HG03064 (cell line): ENCODE measurements around the gene CDC42EP3.

Experiments
- ATAC-seq: cut with Tn5 transposase; IDR thresholded peaks from one replicate; pipeline ENCODE4 v1.9.1; 2021; ENCODE audit warnings: low read depth; ENCODE audit not compliant: unreplicated experiment

The CDC42EP3 gene

DNA sequence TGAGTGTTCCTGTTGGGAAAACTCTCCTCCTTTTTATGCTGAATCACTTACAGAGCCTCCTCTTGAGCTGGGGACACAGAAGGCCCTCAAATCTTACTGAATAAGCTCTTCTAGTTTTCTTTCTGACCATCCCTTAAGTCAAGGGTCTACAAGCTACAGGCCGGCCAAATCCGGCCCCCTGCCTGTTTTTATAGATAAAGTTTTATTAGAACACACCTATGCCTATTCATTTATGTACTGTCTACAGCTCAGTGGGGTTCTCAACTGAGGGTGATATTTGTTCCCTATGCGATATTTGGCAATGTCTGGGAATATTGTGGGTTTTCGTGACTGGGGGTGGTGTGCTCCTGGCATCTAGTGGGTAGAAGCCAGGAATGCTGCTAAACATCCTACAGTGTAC lies 14.0 kb downstream of the CDC42EP3 start:
- ATAC-seq: no peak

DNA sequence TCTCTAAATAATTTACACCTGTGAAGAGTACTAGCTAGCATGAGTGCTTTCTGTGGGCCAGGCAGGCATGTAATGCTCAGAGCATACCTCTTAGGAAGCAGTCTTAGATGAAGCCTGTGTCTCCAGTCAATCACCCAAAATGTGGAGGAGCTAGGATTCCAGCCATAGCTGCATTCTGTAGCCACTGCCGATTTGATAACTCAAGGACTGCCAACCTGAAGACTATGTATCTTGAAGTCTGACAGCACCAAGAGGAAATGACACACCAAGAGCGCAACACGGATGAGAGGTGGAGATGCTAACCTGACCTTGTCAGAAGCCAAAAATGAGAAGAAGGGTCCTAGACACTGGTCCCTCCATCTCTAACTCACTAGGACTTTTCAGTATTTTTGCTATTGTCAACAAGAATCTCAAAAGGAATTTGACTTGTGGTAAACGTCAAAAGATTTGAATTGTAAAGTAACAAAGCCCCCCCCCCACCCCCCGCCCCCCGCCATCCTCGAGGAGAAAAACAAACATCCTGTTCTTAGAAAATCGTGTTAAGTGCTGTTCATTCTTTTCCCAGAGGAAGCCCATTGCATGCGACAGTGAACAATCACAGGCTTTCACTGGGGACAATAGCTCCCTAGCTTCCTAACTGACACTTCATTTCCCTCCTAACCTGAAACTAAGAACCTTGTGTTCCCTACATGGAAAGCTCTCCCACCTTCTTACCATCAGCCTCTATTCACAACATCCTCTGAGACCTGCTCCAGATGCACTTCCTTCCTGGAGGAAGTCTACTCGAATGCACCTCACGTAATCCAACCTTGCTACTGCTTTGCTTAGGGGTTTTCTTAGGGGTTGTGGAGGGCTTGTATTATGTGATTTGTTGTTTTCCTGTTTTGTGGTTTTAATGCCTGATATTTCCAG lies 14.7 kb downstream of the CDC42EP3 start:
- no peak for ATAC-seq

DNA sequence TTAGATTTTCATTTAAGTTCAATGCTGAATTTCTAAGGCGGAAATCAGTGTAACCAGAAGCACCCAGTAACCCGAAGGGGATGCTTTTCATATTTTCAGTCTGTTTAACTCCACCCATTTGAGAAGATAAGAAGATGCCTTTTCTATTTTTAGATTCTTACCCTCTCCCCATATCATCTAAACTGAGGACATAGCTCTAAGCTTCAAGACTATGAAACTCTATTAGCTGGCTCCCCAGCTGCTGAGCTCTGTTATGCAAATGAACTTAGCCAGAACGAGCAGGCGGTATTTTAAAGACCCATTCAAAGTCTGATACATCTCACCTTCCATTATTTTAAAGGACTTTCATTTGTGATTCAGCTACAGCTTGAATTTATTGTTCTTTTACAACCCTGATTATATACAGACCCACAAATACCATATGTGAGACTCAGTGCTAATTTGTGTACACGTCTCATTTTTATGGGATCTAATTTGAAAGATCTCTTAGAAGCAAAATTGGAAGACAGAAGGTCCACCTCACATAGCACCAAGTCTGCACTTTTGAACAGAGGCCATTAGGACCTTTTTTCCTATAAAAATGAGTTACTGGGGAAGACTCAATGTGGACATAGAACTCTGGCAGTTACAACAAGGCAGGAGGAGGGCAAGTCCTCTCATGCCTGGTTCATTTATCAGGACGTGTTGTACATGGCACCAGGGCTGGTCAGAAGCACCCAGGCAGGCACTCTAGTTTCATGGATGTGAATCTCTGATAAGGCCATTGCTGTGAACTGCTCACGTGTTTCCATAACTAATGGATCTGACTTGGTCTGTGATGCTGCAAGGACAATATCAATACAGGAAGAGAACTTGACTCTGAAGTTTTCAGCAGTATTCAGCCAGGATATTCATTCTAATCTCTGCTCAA lies 16.3 kb downstream of the CDC42EP3 start:
- peak; percentile 75 for ATAC-seq

DNA sequence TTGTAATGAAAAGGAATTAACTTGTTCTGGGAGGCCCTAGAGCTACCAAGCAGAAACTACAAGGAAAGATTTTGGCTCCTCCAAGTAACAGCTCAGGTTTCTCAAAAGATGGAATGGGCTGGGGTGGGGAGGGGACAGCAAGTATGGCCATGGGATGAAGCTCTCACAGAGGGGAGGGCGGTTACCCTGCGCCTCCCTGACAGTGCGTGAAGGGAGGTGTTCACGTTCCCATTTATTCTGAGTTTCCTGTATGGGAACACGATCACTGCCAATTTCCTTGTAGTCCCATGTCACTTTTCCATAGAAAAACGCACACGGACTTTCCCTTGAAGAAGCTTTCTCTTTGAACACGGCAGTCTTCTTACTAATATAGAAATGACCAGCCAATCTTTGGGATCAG lies 17.0 kb downstream of the CDC42EP3 start:
- ATAC-seq: peak; percentile 1

DNA sequence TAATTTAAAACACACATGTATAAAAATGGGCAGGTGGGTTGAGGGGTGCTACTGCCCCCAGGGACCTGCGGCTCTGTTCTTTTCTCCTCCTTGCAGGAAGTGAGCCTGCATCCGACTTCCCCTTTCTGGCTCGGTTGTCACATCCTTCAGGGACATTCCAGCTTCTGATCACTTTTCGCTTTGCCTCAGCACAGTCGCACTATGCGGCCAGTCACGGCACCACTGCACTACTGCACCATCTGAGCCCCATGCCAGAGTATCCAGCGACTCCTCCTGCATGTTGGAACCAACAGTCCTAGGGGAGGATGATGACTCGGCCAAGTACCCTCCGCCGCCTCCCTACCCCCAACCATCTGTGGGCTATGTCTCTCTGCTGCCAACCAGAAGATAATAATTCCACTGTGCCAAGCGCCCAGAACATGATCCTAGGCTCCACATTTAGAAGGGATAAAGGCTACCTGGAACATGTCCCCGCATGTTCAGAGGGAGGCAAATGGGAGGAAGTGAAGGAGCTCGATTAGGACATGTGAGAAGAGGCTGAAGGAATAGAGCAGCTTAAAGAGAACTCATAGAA lies 17.6 kb downstream of the CDC42EP3 start:
- ATAC-seq: no peak

DNA sequence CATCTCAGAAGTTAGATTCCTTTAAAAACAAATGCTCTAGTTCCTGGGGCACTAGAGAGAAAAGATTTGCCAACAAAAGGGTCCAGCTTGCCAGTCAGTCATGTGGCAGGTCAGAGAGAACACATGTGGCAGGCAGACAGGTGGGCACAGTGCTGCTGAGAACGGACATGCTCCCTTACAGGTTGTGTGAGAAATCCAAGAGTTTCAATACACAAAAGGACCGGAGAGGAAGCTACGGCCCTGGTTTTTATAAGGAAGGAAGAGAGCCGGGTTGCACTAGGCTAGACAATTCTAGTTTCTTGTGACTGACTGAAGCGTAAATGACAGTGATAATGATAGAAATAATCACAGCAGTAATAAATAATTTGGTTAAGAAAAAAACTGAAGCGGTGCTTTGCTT lies 18.3 kb downstream of the CDC42EP3 start:
- ATAC-seq: no peak

DNA sequence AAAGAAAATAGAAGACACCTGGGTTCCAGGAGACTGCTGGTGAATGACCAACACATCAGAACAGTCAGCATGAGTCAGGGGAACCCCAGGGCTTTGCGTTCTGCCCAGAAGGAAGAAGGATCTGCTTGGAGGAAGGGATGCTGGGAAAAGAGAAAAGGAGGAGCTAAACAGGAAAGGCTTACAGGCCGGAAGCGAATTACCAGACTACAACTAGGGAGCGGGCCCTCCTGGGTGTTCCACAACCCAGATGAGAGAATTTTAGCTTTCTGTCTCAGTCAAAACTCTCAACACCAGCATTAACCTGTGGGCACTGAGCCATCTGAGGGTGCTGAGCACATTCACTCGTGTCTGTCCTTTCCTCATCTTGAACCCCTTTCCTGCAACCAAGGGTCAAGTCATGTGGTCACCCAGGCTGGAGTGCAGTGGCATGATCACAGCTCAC lies 19.2 kb downstream of the CDC42EP3 start:
- ATAC-seq: no peak

DNA sequence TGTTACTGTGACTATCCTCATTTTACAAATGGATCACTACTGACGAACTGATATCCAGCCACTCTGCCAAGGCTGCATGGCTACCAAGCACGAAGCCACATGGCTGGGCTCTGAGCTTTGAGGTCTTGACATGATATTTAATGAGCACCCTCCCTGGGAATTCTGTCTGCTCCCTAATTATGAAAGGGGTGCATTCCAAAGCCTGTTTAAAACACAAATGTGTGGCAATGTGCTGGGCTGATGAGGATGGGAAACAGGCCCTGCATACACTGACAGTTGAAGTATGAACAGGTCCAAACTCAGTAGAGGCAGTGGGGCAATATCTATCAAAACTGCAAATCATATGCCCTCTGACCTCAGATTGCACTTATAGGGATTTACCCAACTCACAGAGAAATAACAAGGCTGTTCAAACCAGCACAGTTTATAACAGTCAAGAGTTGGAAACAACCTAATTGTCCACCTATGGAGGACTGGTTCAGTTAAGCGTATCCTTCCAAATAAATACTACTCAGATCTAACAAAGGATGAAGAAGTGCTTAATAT lies 20.8 kb downstream of the CDC42EP3 start:
- no peak for ATAC-seq

DNA sequence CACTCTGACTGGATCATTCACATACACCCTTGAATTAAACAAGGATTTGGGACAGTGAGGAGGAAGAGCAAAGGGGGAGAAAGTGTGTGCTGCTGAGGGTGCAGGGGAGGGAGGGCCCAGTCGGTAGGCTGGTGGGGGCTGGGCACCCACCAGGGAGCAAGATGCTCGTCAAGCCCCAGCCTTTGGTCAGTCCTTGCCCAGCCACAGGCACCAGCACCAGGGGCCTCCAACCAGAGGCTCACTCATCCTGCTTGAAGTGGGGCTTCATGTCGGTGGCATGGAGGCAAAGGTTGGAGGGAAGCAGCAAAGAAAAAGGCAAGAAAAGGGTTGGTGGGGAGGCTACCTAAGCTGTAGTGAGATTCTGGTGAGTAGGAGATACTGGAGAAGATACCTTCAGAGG lies 21.9 kb downstream of the CDC42EP3 start:
- no peak for ATAC-seq

DNA sequence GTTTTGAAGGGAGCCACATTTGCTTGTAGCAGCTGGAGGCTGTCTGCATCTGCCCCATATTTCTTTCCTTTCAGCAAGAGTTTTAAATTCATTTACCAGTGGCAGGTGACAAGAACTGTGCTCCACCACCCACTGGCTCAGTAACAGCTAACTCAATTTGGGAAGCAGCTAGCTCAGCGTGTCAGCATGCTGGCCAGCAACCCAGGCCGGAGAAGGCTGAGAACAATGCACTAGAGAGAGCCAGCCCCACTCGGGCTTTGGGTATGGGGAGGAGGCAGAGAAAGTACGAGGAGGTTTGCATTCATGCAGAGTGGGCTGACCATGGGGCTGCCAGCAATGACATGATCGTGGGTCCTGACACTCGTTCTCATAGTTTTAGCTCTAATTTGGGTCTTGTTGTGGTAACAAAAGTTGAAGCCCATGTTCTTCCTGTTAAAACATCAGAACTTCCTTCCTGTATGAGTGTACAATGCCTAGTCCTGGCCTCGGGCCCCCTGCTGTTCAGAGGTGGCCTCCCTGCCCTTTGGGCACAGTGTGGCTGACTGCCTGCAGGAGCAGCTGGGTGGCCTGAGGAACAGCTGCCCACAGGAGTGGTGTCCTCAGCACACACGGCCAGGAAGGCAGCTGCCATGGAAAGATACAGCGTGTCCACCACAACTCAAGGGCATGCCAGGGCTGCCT lies 23.0 kb downstream of the CDC42EP3 start:
- no peak for ATAC-seq

DNA sequence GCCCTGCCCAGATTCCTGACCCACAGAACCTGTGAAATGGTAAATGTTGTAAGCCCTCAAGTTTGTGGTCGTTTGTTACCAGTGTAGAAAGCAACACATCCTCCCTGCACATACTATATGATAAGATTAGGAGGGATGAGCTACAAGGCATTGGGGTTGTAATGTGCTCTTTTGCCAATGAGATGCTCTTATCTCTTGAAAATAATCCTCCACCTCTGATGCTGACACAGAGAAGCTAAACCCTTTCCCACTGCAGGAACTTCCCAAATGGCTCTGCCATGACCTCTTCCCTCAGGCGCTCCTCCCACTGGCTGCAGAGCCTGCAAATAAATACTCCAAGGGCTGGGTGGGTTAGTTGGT lies 23.5 kb downstream of the CDC42EP3 start:
- no peak for ATAC-seq

DNA sequence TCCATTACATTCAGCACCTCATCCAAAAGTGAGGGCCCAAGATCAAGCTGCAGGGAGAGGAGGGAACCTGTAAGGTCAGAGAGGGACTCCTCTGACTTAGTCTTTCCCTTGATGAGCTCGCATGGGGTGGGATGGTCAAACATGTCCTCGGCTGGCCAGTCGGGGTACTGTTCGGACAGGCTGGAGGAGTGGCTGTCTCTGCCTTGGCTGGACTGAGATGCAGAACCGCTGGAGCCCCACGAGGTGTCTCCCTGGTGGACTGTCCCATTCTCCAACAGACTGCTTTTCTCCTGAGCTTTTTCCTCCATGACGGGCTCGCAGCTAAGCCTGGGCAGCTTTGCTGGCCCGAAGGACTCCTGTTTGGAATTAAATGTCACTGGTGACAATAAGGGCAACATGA lies 25.6 kb downstream of the CDC42EP3 start:
- ATAC-seq: no peak

DNA sequence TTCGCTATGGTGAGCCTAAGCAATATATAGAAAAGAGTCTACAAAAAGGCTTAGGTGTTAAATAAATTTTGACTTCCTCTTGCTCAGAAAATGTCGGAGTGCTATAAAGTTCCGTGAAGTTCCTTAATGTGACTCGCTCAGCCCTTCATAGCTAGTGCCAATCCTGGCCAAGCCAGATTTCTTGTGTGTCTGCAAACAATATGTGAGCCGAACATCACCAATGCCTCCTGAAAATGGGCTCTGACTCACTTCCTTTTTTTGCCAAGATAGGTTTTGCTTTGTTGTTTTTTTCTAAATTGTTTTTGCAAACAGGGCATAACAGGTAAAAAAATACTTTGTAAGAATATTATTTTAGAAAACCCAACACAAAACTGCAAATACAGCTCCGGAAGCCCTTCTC lies 26.1 kb downstream of the CDC42EP3 start:
- no peak for ATAC-seq

DNA sequence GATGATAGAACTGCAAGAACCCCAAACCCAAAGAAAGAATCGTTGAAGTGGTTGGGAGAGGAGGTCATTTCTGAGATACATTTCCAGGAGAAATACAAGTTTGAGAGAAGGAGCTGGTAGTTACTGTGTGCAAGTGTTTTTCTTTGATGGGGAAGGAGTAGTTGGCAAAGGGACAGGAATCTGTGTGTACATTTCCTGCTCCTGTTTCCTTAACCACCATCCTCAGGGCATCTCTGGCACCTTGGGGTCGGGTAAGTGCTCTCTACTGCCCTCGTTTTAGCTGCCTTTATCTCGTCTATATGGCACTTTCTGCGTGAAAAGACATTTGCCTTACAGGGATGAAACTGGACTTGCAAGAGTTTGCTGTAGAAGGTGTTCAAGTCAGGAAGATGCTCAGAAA lies 27.3 kb downstream of the CDC42EP3 start:
- no peak for ATAC-seq

DNA sequence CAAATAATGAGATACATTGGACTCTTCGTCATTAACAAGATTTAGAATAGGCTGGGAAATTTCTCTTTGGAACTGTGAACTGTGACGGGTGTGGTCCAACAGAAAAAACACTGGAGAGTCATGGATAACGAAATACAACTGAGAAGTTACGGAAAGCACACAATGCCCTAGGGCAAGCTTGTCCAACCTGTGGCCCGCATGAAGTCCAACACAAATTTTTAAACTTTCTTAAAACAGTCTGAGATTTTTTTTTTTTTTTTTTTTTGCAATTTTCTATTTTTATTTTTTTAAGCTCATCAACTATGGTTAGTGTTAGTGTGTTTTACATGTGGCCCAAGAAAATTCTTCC lies 27.7 kb downstream of the CDC42EP3 start:
- ATAC-seq: no peak

DNA sequence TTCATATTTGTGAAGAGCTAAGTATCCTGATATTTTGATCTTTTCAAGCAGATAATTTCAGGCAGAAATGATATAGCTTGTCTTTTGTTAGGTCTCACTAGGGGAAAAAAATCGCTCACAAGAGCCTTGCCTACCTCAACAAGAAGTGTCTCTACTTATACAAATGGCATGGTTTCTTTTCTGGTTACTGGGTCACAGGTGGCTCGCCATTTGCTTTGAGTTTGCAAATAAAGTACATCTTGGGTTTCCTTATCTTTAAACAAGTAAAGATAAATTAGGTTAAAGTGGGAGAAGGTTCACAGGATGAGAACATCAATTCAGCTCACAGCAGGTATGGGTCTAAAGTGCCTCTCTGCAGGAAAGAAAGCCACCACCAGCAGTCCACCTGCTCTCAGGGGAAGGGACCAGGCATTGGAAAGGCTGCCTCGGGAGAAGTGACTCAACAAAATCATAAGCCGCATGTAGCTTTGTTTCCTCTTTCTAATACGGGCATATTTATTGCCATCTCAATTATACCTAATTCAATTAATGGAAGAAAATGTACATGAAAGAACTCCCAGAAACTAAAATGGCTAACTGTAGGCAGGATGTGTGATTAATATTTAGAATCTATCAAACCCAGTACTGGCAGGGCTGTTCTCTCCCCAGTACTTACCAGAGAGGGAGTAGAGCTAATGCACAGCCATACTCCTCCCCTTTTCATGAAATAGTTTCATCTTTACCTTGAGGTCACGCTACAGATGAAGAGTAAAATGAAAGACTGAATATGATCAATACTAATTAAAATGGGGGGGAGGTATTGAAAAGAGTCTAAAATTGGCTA lies 28.3 kb downstream of the CDC42EP3 start:
- no peak for ATAC-seq

DNA sequence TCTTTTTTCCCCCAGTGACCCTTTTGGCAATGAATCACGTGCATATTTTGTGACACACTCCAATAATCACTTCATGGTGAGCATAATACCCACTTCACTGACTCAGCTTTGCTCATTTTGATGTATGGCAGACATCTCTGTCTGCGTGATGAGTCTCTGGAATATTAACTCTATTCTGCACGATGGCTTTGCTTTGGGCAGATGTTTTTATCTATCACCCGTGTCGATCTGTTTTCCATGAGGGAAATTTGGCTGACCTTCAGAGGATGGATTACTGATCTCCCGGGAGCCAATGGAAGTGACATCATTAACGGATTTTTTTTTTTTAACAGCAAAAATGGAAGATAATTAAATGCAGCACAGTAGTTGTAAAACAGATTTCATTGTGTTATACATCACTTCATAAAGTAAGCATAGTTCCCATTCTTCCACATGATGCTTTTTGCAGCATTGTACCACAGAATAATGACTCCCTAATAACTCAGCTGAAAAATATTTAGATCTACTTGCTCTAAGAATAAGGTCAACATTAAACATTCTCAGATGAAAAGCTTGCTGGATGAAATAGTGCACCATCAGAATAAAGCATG lies 29.8 kb downstream of the CDC42EP3 start:
- no peak for ATAC-seq

DNA sequence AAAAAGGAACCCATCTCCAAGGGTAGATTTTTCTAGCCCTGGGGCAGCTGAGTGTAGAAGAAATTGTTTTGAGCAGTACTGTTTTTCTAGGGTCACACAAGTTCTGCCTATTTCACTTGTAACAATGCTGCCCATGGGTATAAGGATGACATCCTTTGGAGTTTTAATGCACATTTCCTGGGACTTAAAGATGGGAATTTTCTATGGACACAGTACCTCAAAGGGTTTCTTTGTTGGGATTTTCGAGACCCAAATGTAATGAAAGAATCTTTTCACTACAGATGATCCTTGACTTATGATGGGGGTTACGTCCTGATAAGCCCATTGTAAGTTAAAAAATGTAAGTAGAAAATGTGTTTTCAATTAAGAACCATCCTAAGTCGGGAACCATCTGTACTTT lies 31.8 kb downstream of the CDC42EP3 start:
- ATAC-seq: no peak

DNA sequence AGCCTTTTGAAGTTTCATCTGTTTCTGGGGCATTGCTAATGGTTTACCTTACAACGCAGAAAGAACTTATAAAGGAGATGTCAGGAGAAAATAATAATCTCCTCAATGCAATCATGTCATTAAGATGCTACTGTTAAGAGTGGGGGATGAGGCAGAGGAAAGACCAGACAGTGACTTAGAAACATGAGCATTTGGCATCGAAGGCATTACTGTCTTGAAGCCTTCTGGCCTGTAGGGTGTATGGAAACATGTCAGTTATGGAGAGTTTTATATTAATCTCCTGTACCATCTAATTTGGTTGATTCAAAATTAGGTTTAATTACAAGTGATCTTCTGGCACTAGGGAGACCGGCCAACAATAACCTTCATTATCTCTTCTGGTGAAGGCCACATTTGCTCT lies 32.5 kb downstream of the CDC42EP3 start:
- no peak for ATAC-seq
